GM23248 (cell line): ENCODE measurements around the gene ADGRL3.

Experiments used
- EZH2 ChIP-seq: fragments of 200-600 bp; sonication (generic); IDR thresholded peaks from 2 replicates; pipeline ENCODE4 v1.6.1; 2018; ENCODE audit warnings: antibody characterized with exemption, mild to moderate bottlenecking; ENCODE audit not compliant: insufficient read depth, poor library complexity, severe bottlenecking
- EZH2phosphoT487 ChIP-seq: fragments of 200-600 bp; sonication (generic); IDR thresholded peaks from 2 replicates; pipeline ENCODE4 v1.6.1; 2018; ENCODE audit warnings: antibody characterized with exemption, moderate library complexity, mild to moderate bottlenecking, low read depth; ENCODE audit not compliant: insufficient read depth

- TF ChIP-seq EZH2 (no peak), EZH2phosphoT487 (no peak)
Measured at GRCh38 chr4:61997831-61998230, 797.7 kb downstream of the ADGRL3 start.
